Testis (tissue), 2 donors: ENCODE data around the gene E2F3.

Experiments used
- POLR2A ChIP-seq: fragments of 450-650 bp; IDR thresholded peaks from one replicate; pipeline ENCODE4 v1.6.1; 2017; ENCODE audit warnings: antibody characterized with exemption, mild to moderate bottlenecking, moderate library complexity
- TF ChIP-seq, protein P1 (sequence below), 3 experiments: fragments of 450-650 bp in 2 of 3; fragments of 200-600 bp in 1 of 3; sonication (generic) in 1 of 3; IDR thresholded peaks; one replicate each; pipeline ENCODE4 v1.5.1; 2016 to 2019; ENCODE audit warnings: antibody characterized with exemption in 3 of 3, mild to moderate bottlenecking in 2 of 3, moderate library complexity in 1 of 3

DNA sequence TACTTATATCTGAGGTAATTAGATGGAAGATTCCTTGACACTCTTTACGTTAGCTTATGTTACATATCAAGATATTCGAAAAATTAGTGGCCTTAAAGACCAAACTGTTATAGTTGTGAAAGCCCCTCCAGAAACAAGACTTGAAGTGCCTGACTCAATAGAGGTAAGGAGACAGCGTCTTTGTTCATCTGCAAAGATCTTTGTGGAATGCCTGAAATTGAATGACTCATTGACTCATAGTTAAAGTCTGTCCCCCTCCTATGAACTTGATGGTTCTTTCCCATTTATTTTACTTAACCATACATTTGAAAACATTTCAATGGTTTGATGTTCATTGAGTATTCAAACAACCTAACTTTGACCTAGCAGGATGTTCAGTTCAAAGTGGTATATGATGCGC lies 85.0 kb downstream of the E2F3 start:
- no peak for TF ChIP-seq POLR2A
- TF ChIP-seq, protein P1, sequence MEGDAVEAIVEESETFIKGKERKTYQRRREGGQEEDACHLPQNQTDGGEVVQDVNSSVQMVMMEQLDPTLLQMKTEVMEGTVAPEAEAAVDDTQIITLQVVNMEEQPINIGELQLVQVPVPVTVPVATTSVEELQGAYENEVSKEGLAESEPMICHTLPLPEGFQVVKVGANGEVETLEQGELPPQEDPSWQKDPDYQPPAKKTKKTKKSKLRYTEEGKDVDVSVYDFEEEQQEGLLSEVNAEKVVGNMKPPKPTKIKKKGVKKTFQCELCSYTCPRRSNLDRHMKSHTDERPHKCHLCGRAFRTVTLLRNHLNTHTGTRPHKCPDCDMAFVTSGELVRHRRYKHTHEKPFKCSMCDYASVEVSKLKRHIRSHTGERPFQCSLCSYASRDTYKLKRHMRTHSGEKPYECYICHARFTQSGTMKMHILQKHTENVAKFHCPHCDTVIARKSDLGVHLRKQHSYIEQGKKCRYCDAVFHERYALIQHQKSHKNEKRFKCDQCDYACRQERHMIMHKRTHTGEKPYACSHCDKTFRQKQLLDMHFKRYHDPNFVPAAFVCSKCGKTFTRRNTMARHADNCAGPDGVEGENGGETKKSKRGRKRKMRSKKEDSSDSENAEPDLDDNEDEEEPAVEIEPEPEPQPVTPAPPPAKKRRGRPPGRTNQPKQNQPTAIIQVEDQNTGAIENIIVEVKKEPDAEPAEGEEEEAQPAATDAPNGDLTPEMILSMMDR (IDR thresholded peaks at IDR 0.05), result no peak
